Measurements from ENCODE around the gene RNASE11. TPM values are rescaled to one million over a fixed set of nuclear protein-coding genes. Genes with fewer than 3 reads are reported as not detected.

Gene RNASE11
- total and polyA plus RNA-seq, 12 donors, result 0.11 to 0.57 TPM; not detected in 10

GRCh38 chr14:20559461-20559904 lies 28.3 kb downstream of the RNASE11 start:
- intact Hi-C loops (cut with DNase I), result no loop called here
- no peaks in the 10 kb centered on the region for H3K27me3 ChIP-seq
- 54 to 66% (median 63%) methylated on average over 2 of the region's 2 CpGs for WGBS, 4 donors

GRCh38 chr14:20557212-20557542 lies 30.6 kb downstream of the RNASE11 start:
- Histone ChIP-seq H3K4me3 (no peak overlapping the region), H3K27ac (no peak overlapping the region), H3K4me1 (replicated peaks in 1 of 2) (no peaks in the 10 kb centered on the region), H3K27me3 (no peaks in the 10 kb centered on the region), H3K9me3 (replicated peaks in 1 of 3) (no peaks in the 10 kb centered on the region), H3K36me3 (replicated peaks in 1 of 2) (no peaks in the 10 kb centered on the region)
- TF ChIP-seq CTCF (IDR thresholded peaks at IDR 0.05) (no peak), POLR2A (IDR thresholded peaks at IDR 0.05) (no peak)
- WGBS, 4 donors, result 39 to 52% (median 45%) methylated on average over 2 of the region's 2 CpGs
- DNase-seq, result no peak
- intact Hi-C loops (cut with DNase I), result no loop called here

More at GRCh38 chr14:20559461-20559904, 28.3 kb downstream of the RNASE11 start:
- no peak for DNase-seq
- Histone ChIP-seq H3K27ac (no peak overlapping the region), H3K9me3 (replicated peaks in 1 of 3) (no peaks in the 10 kb centered on the region), H3K36me3 (replicated peaks in 1 of 2) (no peaks in the 10 kb centered on the region), H3K4me1 (replicated peaks in 1 of 2) (no peaks in the 10 kb centered on the region), H3K4me3 (no peak overlapping the region)
- TF ChIP-seq POLR2A (IDR thresholded peaks at IDR 0.05), result no peak
- no peak for TF ChIP-seq CTCF (IDR thresholded peaks at IDR 0.05)

DNA sequence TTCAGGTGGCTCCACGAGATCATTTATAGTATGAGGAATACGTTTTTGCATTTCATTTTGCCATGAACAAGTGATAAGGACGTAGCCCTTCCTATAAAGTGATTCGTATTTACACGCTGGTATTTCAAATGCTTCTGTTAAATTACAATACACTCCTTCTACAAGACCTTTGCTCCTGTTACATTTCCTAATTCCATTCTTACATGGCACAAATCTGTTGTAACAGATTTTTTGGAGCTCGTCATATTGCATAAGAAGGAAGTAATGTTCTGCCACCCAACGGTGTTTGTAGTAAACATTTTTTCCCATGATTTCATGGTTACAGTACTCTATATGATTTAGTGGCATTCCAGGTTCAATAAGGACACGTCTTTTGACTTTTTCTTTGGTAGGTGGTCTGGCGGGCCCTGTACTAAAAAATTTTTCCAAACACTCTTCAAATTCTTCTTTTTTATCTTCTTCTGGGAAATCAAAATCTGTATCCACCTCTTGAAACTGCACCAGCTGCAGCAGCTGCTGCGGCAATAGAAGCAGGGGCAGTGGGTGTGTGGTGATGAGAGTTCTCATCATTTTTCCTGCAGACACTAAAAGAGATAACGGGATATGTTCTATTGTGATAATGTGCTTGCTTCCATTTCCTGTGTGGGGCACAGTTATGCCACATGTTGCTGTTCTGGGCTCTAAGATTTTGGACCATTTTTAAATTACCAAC lies 31.1 kb downstream of the RNASE11 start:
- intact Hi-C loops (cut with DNase I), result no loop called here
- Histone ChIP-seq H3K27ac (no peak overlapping the region), H3K4me3 (no peak overlapping the region), H3K9me3 (replicated peaks in 1 of 3) (no peaks in the 10 kb centered on the region), H3K36me3 (replicated peaks in 1 of 2) (no peaks in the 10 kb centered on the region), H3K27me3 (no peaks in the 10 kb centered on the region), H3K4me1 (replicated peaks in 1 of 2) (no peaks in the 10 kb centered on the region)
- TF ChIP-seq CTCF (IDR thresholded peaks at IDR 0.05) (no peak), POLR2A (IDR thresholded peaks at IDR 0.05) (no peak)
- DNase-seq, result no peak
- 57 to 68% (median 63%) methylated on average over 11 of the region's 11 CpGs for WGBS, 4 donors

- intact Hi-C loops (cut with DNase I), result no loop called here
- 74 to 88% (median 80%) methylated on average over 3 of the region's 3 CpGs for WGBS, 4 donors
These were observed 32.0 kb downstream of the RNASE11 start for GRCh38 chr14:20555845-20556244.

More at GRCh38 chr14:20555845-20556244, 32.0 kb downstream of the RNASE11 start:
- H3K9me3 ChIP-seq (replicated peaks in 1 of 3), result no peaks in the 10 kb centered on the region
- H3K4me3 ChIP-seq, result no peak overlapping the region
- no peak overlapping the region for H3K27ac ChIP-seq
- TF ChIP-seq POLR2A (IDR thresholded peaks at IDR 0.05), result no peak
- TF ChIP-seq CTCF (IDR thresholded peaks at IDR 0.05), result no peak
- DNase-seq, result no peak
- H3K4me1 ChIP-seq (replicated peaks in 1 of 2), result no peaks in the 10 kb centered on the region
- H3K36me3 ChIP-seq (replicated peaks in 1 of 2), result no peaks in the 10 kb centered on the region
- no peaks in the 10 kb centered on the region for H3K27me3 ChIP-seq
